HCT116 (cell line): ENCODE results near the gene SLC9A7. TPM values are rescaled to one million over a fixed set of nuclear protein-coding genes. Genes with fewer than 3 reads are reported as not detected.

Experiments
- ATAC-seq: fragments of 200-7000 bp; cut with Tn5 transposase; 2 replicates; pipeline ENCODE4 v1.9.1; 2020; ENCODE audit warnings: mild to moderate bottlenecking, moderate library complexity
- BruUV-seq: library from RNA; stranded (reverse); fragments of 400-500 nt; replicated peaks from 2 replicates; lab custom pipeline; 2021; lab: Mats Ljungman, UMichigan
- CTCF ChIA-PET: fragments of 300-600 bp; sonication (Branson Sonifier 250); formaldehyde crosslinking; loops from one replicate; lab custom pipeline; 2021; ENCODE audit warnings: antibody characterized with exemption; lab: Charles Lee
- POLR2A ChIA-PET: fragments of 300-600, 350-600 bp; sonication (Branson Sonifier 250); formaldehyde crosslinking; loops from one replicate; lab custom pipeline; 2021; ENCODE audit warnings: antibody characterized with exemption; lab: Charles Lee
- RAD21 ChIA-PET, 2 experiments: fragments of 300-600 bp; sonication (Branson Sonifier 250); formaldehyde crosslinking; loops; one replicate each; lab custom pipeline; 2023; ENCODE audit warnings: low total read pairs in 2 of 2; ENCODE audit not compliant: uncharacterized antibody in 2 of 2, unreplicated experiment in 2 of 2, low non-redundant PET in 1 of 2; lab: Charles Lee
- DNase-seq: peaks from one replicate; pipeline ENCODE4 v3.0.0-alpha.2; 2010; ENCODE audit warnings: low read depth, low spot score
- H2AFZ ChIP-seq: fragments of 200-600 bp; shearing (Covaris generic), sonication (generic); 2 replicates; pipeline ENCODE4 v1.6.1; 2017; ENCODE audit warnings: low read depth, mixed run types, mixed read lengths, antibody characterized with exemption, low read length; ENCODE audit not compliant: poor library complexity, severe bottlenecking
- H3K27ac ChIP-seq: 2 replicates; pipeline ENCODE4 v1.5.1; 2012; ENCODE audit warnings: low read depth, low read length
- H3K27me3 ChIP-seq: fragments of 200-600 bp; sonication (generic); 2 replicates; pipeline ENCODE4 v1.6.1; 2016; ENCODE audit warnings: mixed run types, low read length, mixed read lengths; ENCODE audit not compliant: insufficient read depth
- H3K36me3 ChIP-seq, 2 experiments: fragments of 200-500 bp in 1 of 2; fragments of 200-600 bp in 1 of 2; sonication (Bioruptor generic) in 1 of 2; sonication (generic) in 1 of 2; 2 replicates each; pipeline versions ENCODE4 v1.5.1 to v1.6.1; 2014 to 2016; ENCODE audit warnings: low read length in 2 of 2, inconsistent platforms in 1 of 2, mixed read lengths in 1 of 2, mixed run types in 1 of 2; ENCODE audit not compliant: insufficient read depth in 2 of 2, control insufficient read depth in 1 of 2
- H3K4me1 ChIP-seq, 2 experiments: fragments of 200-600 bp in 1 of 2; sonication (generic) in 1 of 2; 2 replicates each; pipeline versions ENCODE4 v1.5.1 to v1.6.1; 2012 to 2017; ENCODE audit warnings: low read length in 2 of 2, inconsistent platforms in 1 of 2, mild to moderate bottlenecking in 1 of 2, mixed read lengths in 1 of 2, mixed run types in 1 of 2, moderate library complexity in 1 of 2; ENCODE audit not compliant: insufficient read depth in 2 of 2, control insufficient read depth in 1 of 2
- H3K4me2 ChIP-seq: fragments of 200-600 bp; sonication (generic); 2 replicates; pipeline ENCODE4 v1.6.1; 2017; ENCODE audit warnings: mixed run types, low read length, mixed read lengths
- H3K4me3 ChIP-seq, 2 experiments: fragments of 200-600 bp in 1 of 2; sonication (generic) in 1 of 2; replicated peaks in 1 of 2; 2 replicates each; pipeline ENCODE4 v1.5.1; 2011 to 2016; ENCODE audit warnings: low read length in 2 of 2, control low read depth in 1 of 2, low read depth in 1 of 2, mild to moderate bottlenecking in 1 of 2, mixed read lengths in 1 of 2, mixed run types in 1 of 2
- H3K79me2 ChIP-seq: fragments of 200-600 bp; sonication (generic); 2 replicates; pipeline ENCODE4 v1.6.1; 2017; ENCODE audit warnings: mild to moderate bottlenecking, mixed run types, low read length, moderate library complexity, mixed read lengths; ENCODE audit not compliant: insufficient read depth
- H3K9ac ChIP-seq: fragments of 200-600 bp; sonication (generic); 2 replicates; pipeline ENCODE4 v1.6.1; 2016; ENCODE audit warnings: low read length, mixed read lengths
- H3K9me2 ChIP-seq: fragments of 200-600 bp; sonication (generic), shearing (Covaris generic); 2 replicates; pipeline ENCODE4 v1.6.1; 2017; ENCODE audit warnings: mixed run types, mild to moderate bottlenecking, moderate library complexity; ENCODE audit not compliant: insufficient read depth
- H3K9me3 ChIP-seq, 2 experiments: fragments of 200-500 bp in 1 of 2; fragments of 200-600 bp in 1 of 2; sonication (Bioruptor generic) in 1 of 2; sonication (generic) in 1 of 2; 2 replicates each; pipeline ENCODE4 v1.6.1; 2014 to 2017; ENCODE audit warnings: low read length in 2 of 2, mixed read lengths in 2 of 2, inconsistent platforms in 1 of 2, low read depth in 1 of 2, mild to moderate bottlenecking in 1 of 2, mixed run types in 1 of 2, moderate library complexity in 1 of 2; ENCODE audit not compliant: control insufficient read depth in 1 of 2, insufficient read depth in 1 of 2
- H4K20me1 ChIP-seq: fragments of 200-600 bp; sonication (generic), shearing (Covaris generic); 2 replicates; pipeline ENCODE4 v1.6.1; 2017; ENCODE audit warnings: mixed run types, mild to moderate bottlenecking, moderate library complexity; ENCODE audit not compliant: insufficient read depth
- CBX3 ChIP-seq: IDR thresholded peaks from 2 replicates; pipeline ENCODE4 v1.6.1; 2012; ENCODE audit warnings: low read depth
- CEBPB ChIP-seq: IDR thresholded peaks from 2 replicates; pipeline ENCODE4 v1.6.1; 2012; ENCODE audit warnings: low read depth
- EGR1 ChIP-seq: IDR thresholded peaks from 2 replicates; pipeline ENCODE4 v1.6.1; 2012; ENCODE audit warnings: low read depth
- ELF1 ChIP-seq: IDR thresholded peaks from 2 replicates; pipeline ENCODE4 v1.6.1; 2012; ENCODE audit warnings: low read depth, borderline replicate concordance
- EZH2 ChIP-seq: fragments of 200-600 bp; sonication (generic); IDR thresholded peaks from 2 replicates; pipeline ENCODE4 v1.6.1; 2017; ENCODE audit warnings: antibody characterized with exemption, mixed run types
- JUND ChIP-seq: IDR thresholded peaks from 2 replicates; pipeline ENCODE4 v1.6.1; 2012
- POLR2AphosphoS5 ChIP-seq: IDR thresholded peaks from 2 replicates; pipeline ENCODE4 v1.6.1; 2011; ENCODE audit warnings: mild to moderate bottlenecking, low read depth, low read length, moderate library complexity
- RAD21 ChIP-seq: IDR thresholded peaks from 2 replicates; pipeline ENCODE4 v1.6.1; 2012; ENCODE audit warnings: low read depth, mild to moderate bottlenecking
- SIN3A ChIP-seq: IDR thresholded peaks from 2 replicates; pipeline ENCODE4 v1.6.1; 2012; ENCODE audit warnings: low read depth
- SRF ChIP-seq: IDR thresholded peaks from 2 replicates; pipeline ENCODE4 v1.6.1; 2012; ENCODE audit warnings: low read depth
- TCF7L2 ChIP-seq: IDR thresholded peaks from 2 replicates; pipeline ENCODE4 v1.7.0; 2011; ENCODE audit warnings: borderline replicate concordance, inconsistent platforms; ENCODE audit not compliant: insufficient read depth, insufficient read length; ENCODE audit errors: extremely low read depth
- YY1 ChIP-seq: IDR thresholded peaks from 2 replicates; pipeline ENCODE4 v1.6.1; 2011; ENCODE audit warnings: low read length, low read depth, moderate library complexity, mild to moderate bottlenecking; ENCODE audit not compliant: insufficient replicate concordance; ENCODE audit errors: extremely low read depth
- ZFX ChIP-seq: fragments of 450-650 bp; IDR thresholded peaks from 2 replicates; pipeline ENCODE4 v1.6.1; 2017
- ZNF274 ChIP-seq: fragments of 200-500 bp; sonication (Bioruptor generic); IDR thresholded peaks from 2 replicates; pipeline ENCODE4 v1.6.1; 2014; ENCODE audit warnings: mild to moderate bottlenecking, low read depth, low read length, inconsistent platforms
- intact Hi-C: fragments of 100-400 bp; cut with micrococcal nuclease; formaldehyde crosslinking; loops from 2 replicates; pipeline ENCODE4 v1.10.0; 2022
- total RNA-seq: library from RNA; stranded (reverse); gene quantifications from one replicate; pipeline ENCODE4 v1.2.1, GENCODE V29; 2021; ENCODE audit not compliant: unreplicated experiment
- TF ChIP-seq, protein P1 (sequence below), 3 experiments: fragments of 200-600 bp in 1 of 3; sonication (generic) in 1 of 3; IDR thresholded peaks in 2 of 3; conservative IDR thresholded peaks in 1 of 3; 2 replicates each; pipeline ENCODE4 v1.5.1; 2012 to 2017; ENCODE audit warnings: low read depth in 2 of 3, low read length in 2 of 3, antibody characterized with exemption in 1 of 3, borderline replicate concordance in 1 of 3, control low read depth in 1 of 3, mild to moderate bottlenecking in 1 of 3, mixed read lengths in 1 of 3, mixed run types in 1 of 3, moderate library complexity in 1 of 3; ENCODE audit not compliant: insufficient read depth in 1 of 3
- TF ChIP-seq, protein P2 (sequence below): IDR thresholded peaks from 2 replicates; pipeline ENCODE4 v1.6.1; 2012
- TF ChIP-seq, protein P3 (sequence below): IDR thresholded peaks from 2 replicates; pipeline ENCODE4 v1.6.1; 2012

Gene SLC9A7
- total RNA-seq, 1 experiment from 2014 or later: 18.6 TPM

DNA sequence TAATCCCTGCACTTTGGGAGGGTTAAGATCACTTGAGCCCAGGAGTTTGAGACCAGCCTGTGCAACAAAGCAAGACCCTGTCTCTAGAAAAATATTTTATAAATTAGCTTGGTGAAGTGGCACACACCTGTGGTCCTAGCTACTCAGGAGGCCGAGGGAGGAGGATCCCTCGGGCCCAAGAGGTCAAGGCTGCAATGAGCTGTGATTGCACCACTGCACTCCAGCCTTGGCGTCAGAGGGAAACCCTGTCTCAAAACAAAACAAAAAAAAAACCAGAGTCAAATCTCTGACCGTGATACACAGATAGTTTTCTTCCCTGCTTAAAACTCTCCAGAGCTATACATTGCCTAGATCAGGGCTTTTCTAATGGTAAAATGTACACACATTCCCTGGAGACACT is 131.9 kb downstream of the SLC9A7 start:
- H3K27me3 ChIP-seq: no peaks in the 10 kb centered on the region
- ATAC-seq: no peak
- H3K9me2 ChIP-seq: no peaks in the 10 kb centered on the region
- TF ChIP-seq EZH2: no peak
- no peak for TF ChIP-seq TCF7L2
- no peak for TF ChIP-seq EGR1
- no peak for TF ChIP-seq ELF1
- TF ChIP-seq SRF: no peak
- TF ChIP-seq ZNF274: no peak
- TF ChIP-seq CEBPB: no peak
- no peak for TF ChIP-seq POLR2AphosphoS5
- TF ChIP-seq, protein P1, sequence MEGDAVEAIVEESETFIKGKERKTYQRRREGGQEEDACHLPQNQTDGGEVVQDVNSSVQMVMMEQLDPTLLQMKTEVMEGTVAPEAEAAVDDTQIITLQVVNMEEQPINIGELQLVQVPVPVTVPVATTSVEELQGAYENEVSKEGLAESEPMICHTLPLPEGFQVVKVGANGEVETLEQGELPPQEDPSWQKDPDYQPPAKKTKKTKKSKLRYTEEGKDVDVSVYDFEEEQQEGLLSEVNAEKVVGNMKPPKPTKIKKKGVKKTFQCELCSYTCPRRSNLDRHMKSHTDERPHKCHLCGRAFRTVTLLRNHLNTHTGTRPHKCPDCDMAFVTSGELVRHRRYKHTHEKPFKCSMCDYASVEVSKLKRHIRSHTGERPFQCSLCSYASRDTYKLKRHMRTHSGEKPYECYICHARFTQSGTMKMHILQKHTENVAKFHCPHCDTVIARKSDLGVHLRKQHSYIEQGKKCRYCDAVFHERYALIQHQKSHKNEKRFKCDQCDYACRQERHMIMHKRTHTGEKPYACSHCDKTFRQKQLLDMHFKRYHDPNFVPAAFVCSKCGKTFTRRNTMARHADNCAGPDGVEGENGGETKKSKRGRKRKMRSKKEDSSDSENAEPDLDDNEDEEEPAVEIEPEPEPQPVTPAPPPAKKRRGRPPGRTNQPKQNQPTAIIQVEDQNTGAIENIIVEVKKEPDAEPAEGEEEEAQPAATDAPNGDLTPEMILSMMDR (IDR thresholded peaks at IDR 0.05 in 2 of 3, conservative IDR thresholded peaks at IDR 0.05 in 1 of 3; ENCODE audit: borderline replicate concordance in 1 of 3, insufficient read depth in 1 of 3, low read depth in 2 of 3, low read length in 2 of 3): no peak
- TF ChIP-seq JUND: no peak
- TF ChIP-seq, protein P2, sequence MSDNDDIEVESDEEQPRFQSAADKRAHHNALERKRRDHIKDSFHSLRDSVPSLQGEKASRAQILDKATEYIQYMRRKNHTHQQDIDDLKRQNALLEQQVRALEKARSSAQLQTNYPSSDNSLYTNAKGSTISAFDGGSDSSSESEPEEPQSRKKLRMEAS: no peak
- TF ChIP-seq, protein P3, sequence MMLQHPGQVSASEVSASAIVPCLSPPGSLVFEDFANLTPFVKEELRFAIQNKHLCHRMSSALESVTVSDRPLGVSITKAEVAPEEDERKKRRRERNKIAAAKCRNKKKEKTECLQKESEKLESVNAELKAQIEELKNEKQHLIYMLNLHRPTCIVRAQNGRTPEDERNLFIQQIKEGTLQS: no peak
- no peak for TF ChIP-seq YY1
- TF ChIP-seq SIN3A: no peak
- TF ChIP-seq CBX3: no peak
- no peak for TF ChIP-seq RAD21
- TF ChIP-seq ZFX: no peak
- intact Hi-C loops: no loop called here
- H3K4me3 ChIP-seq: no peak overlapping the region
- H4K20me1 ChIP-seq: no peaks in the 10 kb centered on the region
- H3K27ac ChIP-seq: no peak overlapping the region
- H3K4me1 ChIP-seq: 0 out of 4 replicates have a peak, but pooled peaks cover 0 to 8% of the 10 kb centered on the region in 2 experiments
- CTCF ChIA-PET: no interaction called here
- BruUV-seq: no TSS peak
- H3K9ac ChIP-seq: no peak overlapping the region
- no peaks in the 10 kb centered on the region for H3K79me2 ChIP-seq
- H2AFZ ChIP-seq: no peak overlapping the region
- POLR2A ChIA-PET: no interaction called here
- H3K4me2 ChIP-seq: no peak overlapping the region
- RAD21 ChIA-PET: no interaction called here
- no peak for DNase-seq
- H3K9me3 ChIP-seq: no peaks in the 10 kb centered on the region
- H3K36me3 ChIP-seq: no peaks in the 10 kb centered on the region
